Stomach (tissue), 4 donors: ENCODE data around the gene DUSP18.
"Not testable (repeated sequence)": the region's sequence is repeated elsewhere in the genome, so short reads cannot be mapped to it uniquely, and the experiment has no call there.

Source experiments
- CTCF ChIP-seq, 7 experiments: fragments of 450-650 bp in 4 of 7; fragments of 200-600 bp in 3 of 7; sonication (generic) in 3 of 7; IDR thresholded peaks; one replicate each; pipeline ENCODE4 v1.5.1; 2016 to 2019; ENCODE audit warnings: antibody characterized with exemption in 7 of 7, control low read depth in 2 of 7, mild to moderate bottlenecking in 1 of 7
- POLR2A ChIP-seq, 4 donors: fragments of 450-650 bp; IDR thresholded peaks; one replicate each; pipeline ENCODE4 v1.6.1; 2016; ENCODE audit warnings: antibody characterized with exemption in 4 of 4, control low read depth in 2 of 4, mild to moderate bottlenecking in 1 of 4, moderate library complexity in 1 of 4

GRCh38 chr22:30676565-30676964 lies 8.9 kb upstream of the DUSP18 start:
- not testable (repeated sequence) for TF ChIP-seq CTCF, POLR2A (IDR thresholded peaks at IDR 0.05)
